HTERT RPE-1 (cell line): ENCODE results near the gene TAPT1.
"Not testable (repeated sequence)": the region's sequence is repeated elsewhere in the genome, so short reads cannot be mapped to it uniquely, and the experiment has no call there.

ENCODE experiments used
- in situ Hi-C: fragments of 300-500 bp; cut with MboI; formaldehyde crosslinking; loops from 4 replicates; pipeline ENCODE4 v1.14.3; 2020; ENCODE audit warnings: low sequenced_read_pairs

Gene TAPT1

DNA sequence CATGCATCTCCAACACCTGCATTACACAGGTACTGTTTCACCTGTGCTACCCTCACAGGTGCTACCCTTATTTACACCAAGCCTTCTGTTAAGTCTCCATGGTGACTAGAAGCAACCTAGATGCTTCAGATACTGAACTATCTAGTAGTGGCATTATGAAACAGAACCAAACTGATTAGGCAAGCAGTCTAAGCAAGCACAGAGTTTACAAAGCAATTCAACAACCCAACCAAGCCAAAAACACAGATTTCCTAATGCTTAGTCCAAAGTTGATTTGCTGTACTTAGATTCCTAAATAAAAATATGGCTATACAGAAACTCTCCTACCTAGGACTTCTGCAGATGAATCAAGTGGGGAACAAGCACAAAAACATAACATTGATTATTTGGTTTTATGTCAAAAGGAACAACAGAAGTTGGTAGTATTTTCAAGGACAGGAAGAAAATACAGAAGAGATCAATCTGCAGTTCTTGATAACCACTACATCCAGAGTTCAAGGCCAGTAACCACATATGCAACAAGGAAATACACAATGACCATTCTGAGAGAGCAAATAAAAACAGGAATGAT is 3.2 kb downstream of the TAPT1 start:
- in situ Hi-C loops, result no loop called here

DNA sequence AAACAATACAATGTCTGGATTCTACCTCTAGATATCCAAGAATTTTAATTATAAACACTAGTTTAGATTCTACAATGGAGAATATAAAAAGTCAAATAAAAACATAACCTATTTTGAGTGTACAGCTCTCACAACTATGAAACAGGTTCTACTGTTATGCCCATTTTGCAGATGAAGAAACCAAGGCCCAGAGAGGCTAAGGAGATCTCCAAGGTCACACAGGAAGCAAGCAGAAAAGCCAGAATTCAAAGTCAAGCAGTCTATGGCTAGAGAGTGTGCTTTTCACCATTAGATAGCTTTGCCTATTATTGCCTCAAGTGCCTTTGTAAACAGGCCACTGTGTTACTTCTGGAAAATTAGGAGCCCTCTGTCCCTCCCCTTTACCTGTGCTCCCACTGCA is 7.3 kb downstream of the TAPT1 start:
- in situ Hi-C loops, result no loop called here

DNA sequence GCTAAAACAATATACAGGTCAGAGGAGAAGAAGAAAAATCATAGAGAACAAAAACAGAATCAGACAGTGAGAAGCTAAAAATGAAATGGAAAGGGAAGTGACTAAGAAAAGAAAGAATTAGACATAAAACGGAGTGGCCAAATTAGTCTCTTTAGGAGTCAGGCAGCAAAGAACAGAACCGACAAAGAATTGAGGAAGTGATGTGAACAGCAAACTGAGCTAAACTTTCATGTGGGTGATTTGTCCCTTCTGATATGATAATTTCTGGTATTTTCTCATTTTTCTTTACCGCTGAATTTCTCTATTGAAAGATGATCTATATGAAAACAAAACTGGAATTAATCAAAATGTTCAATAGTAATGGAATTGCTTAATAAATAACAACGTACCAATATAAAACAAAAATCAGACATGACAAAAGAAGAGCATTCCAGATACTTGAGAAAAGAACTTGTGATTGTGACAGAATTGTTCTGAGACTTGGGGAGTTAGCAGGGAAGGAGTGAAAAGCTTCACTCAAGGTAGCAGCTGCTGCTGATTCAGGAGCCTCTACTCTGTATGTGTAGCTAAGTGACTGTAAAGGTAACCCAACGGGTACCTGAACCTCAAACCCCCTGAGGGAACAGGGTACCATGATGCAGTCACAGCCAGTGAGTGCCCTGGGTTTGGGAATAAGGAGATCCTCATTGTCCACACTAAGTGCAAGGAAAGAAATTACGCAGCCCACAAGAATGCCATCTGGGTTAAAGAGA is 8.8 kb downstream of the TAPT1 start:
- in situ Hi-C loops, result no loop called here

DNA sequence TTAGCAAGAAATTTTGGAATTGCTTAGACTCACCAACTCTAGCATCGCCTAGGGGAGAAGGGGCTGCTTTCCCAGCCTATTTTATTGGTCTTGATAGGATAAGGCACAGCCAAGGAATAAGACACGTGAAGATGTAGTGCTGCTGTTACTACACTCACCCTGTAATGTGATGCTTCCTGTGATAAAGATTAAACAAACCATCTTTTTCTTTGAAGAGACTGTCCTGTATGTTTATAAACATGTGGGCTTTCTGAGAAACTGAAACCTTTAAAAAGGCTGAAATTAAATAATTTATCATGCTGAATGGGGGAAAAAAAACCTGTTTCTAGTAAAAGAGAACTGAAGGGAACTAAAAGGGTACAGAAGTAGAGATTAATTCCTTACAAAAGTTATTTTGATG is 13.2 kb downstream of the TAPT1 start:
- in situ Hi-C loops, result no loop called here

DNA sequence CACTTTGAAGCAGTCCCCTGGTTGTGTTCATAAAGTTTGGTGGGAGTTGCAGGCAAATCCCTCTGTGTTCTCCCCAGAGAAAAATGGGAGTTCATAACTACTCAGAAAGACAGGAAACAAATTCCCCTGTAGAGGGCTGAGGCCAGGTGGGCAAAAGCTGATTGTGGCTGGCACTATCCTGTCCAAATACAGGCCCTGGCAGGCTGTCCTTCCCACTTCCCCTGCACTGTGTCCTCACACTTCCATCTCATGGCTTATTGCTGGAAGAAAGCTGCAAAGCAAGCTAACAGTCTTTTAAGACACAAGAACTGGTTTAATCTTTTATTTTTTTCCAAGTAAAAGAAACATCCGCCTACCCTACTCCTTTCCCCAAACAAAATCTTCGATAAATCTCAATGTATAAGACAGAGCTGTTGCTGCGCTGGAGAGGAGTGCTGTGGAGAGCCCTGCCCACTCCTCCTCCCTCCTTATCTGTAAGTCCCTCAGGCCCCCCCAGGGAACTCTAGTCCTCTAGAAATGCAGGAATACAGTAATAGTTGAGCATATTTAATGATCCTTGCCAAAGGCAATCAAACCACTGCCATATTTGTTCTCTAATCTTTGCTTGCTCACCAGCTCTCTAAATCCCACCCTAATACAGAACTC is 14.0 kb downstream of the TAPT1 start:
- in situ Hi-C loops, result no loop called here

DNA sequence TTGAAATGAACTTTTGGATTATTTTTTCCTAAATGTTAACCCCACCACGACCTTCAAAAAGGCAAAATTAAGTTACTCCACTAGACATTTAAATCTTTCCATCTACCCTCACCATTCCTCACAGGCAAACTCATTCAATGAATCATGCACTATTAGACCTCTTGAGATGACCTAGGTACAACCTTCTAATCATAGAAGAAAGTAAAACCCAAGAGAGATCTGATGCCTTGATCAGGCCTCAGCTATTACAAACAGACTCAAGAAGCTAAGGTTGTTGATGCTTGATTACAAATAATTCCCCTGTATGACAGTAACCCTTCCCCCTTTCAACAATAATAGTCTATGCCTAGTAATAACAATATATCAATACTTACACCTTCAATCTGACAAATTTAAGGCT is 18.9 kb downstream of the TAPT1 start:
- in situ Hi-C loops, result no loop called here

DNA sequence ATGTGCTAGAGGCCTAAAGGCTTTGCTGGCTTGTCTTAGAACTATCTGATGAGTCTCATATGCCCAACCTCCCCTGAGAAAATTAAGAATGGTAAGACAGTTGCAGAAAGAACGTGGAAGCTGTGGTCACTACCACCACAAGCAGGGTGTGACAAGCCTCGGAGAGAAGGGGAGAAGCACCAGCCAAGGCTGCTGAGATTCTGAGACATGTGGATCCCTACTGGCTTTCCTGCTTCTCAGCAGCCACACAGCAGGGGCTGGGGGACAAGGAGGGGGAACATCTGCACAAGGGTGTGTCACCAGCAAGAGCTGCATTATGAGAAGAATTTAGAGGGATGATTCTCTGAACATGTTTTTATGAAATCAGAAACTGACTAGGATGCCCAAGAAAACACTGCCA is 19.4 kb downstream of the TAPT1 start:
- in situ Hi-C loops, result no loop called here

DNA sequence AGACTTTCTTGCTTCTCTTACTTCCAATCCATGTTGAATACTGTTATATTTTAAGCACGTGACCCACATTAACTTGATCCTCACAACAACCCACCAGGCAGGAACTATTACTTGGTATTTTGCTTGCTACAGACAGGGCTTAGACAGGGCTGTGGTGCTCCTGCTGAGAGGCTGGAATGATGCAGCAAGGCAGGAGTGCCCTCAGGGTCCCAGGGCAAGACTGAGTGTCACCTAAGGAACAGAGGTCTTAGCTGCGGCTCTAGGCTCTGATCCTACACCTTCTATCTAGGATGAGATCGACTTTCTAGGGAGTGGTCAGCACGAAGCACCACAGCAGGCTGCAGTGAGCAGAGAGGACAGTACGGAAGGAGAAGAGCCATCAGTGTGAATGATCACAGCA is 20.0 kb downstream of the TAPT1 start:
- in situ Hi-C loops, result no loop called here

DNA sequence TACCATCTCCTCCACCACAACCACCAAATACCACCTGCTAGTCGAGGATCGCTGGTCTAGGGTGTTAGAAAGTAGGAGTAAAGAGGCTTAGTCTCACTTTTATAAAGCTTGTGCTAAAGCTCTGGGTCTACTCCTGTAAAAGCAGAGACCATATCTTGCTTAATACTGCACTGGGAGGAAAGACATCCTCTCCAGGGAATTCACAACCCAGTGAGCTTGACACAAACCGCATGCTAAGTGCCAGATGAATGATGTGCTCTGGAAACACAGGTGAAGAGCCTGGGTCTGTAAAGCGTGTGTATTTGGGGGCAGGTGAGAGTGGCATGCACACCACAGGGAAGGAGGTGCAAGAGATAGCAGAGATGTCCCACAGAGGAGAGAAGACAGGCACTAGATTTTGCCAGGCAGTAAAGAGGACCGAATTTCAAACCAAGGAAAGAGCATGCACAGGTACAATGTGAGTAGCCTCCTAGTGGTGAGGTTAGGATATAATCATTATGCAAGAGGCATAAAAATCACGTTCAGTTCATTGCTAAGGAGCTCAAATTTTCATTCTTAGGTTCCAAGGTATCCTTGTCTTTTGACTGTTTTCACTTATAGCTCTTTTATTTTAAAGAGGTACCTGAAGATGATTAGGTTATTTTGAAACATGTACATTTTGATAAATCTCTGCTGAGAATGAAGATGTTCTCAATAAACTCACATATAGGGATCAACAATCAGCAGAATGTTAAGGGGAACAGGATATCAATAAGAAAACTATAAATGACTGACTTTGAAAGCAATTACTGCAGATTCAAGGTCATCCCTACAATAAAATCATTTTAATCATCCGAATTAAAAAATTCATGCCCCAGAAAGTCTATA is 20.7 kb downstream of the TAPT1 start:
- in situ Hi-C loops, result no loop called here

DNA sequence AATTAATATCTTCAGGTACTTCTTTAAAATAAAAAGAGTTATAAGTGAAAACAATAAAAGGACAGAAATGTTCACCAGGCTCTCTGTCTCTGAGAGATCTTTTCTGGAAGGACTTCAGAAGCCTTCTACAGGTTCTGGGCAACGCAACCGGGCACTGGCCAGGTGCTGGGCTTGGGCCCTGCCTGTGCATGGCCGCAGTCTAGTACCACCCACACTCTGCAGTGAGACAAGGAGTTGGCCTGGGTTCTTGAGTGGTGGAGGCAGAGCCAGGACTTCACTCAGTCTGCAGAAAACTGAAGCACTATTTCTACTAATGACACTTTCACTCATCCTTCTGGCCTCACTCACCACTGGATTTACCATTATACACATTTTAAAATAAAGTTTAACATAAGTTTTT is 21.8 kb downstream of the TAPT1 start:
- in situ Hi-C loops, result no loop called here

DNA sequence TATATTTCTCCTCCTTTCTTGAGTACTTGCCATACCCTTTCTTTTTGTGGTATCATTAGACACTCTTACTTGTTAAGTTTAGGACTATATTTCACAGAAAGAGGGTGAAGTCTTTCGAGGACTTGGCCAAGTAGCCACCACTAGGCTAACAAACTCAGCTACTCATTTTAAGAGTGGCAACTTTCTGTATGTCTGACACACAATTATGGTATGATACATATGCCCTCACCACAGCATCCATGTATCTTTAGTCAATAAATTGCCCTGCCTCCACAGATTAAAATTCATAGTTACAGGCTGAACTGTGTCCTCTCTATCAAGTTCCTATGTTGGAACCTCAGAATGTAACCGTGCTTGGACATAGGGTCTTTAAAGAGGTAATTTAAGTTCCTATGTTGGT is 23.2 kb downstream of the TAPT1 start:
- in situ Hi-C loops, result no loop called here

DNA sequence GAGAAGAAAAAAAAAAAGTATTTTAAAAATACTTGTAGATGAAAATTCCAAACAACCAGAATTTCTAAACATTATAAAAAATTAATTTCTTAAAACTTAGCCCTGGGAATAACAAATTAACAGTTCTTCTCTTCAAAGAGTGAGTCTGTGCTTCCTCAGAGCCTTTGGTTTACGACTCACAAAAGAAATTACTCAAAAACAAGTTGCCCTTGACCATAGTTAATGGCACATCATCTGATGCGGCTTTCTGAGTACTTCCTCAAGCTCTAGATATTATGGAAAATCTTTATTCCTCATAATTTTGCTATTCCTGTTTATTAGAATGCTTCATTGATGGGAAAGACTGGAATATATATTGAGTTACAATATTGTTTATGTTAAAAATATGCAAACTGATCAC is 23.7 kb downstream of the TAPT1 start:
- in situ Hi-C loops, result no loop called here

DNA sequence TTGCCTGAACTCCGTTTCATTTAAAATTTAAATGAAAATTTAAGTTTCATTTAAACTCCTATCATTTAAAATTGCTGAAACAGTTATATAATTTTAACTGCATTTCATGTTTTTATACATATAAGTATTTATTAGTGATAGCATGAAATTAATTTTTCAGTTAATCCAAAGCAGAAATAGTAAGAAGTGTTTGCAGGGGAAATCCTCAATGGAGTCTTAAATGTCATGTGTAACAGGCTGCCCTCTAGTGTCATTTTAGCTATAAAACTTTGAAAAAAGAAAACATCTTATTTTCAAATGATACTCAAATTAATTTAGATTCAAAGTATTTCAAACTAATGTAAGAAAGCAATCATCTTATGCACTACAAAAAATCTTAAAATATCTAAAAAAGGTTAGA is 27.2 kb downstream of the TAPT1 start:
- in situ Hi-C loops, result no loop called here

DNA sequence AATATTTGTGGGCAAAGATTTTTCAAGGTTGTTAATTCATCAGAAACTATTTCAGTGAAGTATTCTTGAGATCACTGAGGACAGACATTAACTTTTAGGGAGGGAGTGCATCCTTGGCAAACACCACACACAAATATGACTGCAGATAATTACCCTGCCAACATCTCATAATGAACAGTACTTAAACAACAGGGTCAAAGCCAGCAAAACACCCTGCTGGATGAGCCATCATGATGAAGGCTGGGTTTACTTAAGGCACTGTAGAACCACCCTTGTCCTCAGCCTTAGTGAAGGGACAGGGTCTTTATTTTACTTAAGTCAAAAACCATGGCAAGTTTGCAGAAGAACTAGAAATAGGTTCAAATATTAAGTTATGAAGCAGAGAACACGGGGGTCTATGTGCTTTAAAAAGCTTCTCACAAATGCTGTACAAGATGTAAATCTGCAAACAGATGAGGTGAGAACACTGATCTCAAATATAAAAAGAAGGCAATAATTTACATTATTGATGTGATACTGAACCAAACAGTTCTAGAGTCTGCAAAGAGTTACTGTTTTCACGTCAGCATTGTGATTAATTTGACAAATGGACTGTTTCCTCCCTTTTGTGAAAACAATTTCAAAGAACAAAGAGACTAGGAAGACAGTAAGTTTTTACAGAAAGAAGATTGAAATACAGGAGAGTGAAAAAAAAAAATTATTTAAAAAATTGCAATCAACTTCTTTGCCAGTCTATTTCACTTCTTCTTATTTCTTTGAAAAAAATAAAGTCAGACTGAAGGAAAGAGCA is 28.2 kb downstream of the TAPT1 start:
- in situ Hi-C loops, result no loop called here

DNA sequence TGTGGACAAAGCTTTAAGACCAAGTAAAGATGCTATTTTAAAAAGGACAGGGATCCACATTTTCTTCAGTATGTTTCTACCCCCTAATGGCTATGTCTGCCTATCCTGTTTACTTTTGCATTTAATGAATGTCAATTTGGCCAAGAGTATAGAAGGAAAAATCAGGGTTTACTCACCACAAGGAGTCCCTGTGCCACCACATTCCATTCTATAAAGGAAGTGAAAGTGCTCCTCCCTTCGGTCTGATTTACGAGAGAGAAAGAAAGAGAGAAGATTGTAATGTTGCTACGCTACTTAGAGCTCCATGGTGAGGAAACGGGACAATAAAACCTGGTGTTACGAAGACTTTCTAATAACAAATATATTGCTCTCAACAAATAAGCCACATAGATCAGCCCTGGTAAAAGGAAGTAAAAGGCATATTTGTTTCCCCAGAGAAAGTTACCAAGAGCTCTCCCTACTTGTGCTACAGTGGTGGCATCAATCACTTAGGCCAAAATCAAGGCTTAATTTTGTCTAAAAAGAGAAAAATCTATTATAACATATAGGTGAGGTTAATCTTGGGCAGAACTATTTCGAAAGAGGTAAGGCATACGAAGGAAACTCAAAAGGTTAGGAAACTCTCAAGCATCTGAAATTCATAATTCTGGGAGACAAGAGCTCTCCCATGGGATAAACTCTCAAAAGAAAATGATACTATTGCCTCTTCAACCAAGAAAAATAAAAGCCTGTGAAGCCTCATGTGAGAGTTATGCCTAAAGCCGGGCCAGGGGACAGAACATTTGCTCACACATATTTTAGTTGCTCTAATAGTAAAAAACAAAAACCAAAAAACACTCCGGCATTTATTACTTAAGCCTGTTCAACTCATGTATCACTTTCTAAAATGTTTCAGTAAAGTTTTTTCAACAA is 29.5 kb downstream of the TAPT1 start:
- in situ Hi-C loops, result no loop called here

DNA sequence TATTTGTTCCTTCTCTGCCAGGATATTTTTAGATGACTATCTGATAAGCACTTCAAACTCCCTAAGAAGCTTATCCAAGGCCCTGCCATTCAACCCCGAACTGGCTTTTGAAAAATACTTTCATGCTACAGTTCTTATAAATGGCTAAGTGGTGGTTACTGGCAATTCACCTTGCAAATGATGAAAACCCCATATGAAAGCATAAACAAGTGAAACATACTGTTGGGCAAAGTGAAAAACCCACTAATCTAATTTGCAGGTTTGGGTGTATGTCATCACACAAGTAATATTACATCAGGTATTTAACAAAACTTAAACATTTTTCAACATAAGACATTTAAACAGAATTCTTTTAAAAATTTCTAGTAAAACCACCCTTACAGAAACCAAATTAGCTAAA is 31.1 kb downstream of the TAPT1 start:
- in situ Hi-C loops, result no loop called here

DNA sequence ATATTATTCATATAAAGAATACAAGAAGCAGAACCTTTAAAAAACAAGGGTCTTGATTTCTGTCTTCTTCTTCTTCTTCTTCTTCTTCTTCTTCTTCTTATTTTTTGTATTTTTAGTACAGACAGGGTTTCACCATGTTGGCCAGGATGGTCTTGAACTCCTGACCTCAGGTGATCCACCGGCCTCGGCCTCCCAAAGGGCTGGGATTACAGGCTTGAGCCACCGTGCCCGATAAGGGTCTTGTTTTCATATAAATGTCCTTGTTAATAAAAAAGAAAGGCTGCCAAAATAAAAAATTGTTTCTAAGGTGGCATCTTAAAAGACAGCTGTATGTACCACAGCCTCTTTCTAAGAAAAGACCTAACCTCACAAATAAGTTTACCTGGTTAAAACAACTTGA is 31.5 kb downstream of the TAPT1 start:
- in situ Hi-C loops, result not testable (repeated sequence)

DNA sequence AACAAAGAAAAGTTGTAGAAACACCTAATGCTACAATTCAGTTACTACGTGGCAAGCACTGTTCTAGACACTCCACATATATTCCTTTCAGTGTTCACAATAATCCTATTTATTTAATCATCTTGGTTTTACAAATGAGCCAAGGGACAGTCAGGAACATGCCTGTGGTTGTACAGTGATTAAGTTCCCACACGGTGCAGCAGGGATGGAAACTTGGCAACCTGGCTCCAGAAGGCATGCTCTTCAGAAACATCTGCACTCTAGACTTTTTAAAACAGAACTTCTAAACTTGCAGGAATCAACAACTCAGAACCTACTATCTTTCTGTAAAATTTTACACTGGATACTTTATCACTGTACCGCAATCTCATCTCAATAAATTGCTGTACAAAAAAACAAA is 32.1 kb downstream of the TAPT1 start:
- in situ Hi-C loops, result no loop called here

DNA sequence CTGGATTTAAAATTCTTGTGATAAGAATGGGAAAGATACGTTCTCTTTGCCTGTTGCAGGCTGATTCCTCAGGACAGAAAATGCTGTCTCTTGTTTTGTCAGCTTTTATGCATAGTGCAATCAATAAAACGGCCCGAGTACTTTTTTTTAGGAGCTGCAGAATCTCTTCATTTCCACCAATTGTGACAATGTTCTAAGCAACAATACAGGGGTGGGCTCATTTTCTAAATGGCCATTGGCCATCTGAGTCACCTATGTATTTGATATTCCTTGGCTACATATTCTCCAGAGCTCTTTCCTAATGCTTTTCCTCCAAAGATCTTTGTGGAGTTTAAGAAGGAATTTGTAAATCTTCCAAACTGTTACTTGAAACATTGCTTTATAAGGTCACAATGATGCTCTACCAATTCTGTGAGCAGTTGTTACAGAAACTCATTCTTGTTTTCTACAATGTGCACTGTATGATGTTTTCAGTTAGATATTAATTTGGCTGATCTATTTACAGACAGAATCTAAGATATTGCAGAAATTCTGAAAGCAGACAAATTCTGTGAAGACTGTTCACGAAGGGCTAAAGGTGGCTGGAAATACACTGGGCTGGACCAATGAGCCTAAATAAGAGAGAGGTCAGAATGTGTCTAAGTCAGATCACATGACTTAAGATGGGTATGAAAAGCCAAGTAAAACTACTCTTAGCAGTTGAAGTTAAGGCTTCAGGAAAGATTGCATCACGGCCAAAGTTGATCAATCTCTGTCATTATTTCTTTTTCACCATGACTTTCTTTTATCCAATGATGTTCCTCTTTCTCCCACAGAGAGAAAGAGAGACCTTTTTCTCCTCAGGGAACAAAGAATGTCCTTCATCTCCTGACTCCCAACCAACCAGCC is 33.4 kb downstream of the TAPT1 start:
- in situ Hi-C loops, result no loop called here
